Fibroblast of mammary gland (primary cell): ENCODE data around the gene CARS2.

Experiments
- DNase-seq: peaks from one replicate; pipeline ENCODE4 v3.0.0-alpha.2; 2010; ENCODE audit warnings: low read depth
- H3K4me3 ChIP-seq: 2 replicates; pipeline ENCODE4 v1.5.1; 2011; ENCODE audit warnings: low read depth, mild to moderate bottlenecking, low read length, moderate library complexity; ENCODE audit not compliant: control insufficient read depth
- TF ChIP-seq, protein P1 (sequence below): conservative IDR thresholded peaks from 2 replicates; pipeline ENCODE4 v1.5.1; 2011; ENCODE audit warnings: low read depth, low read length, inconsistent platforms; ENCODE audit not compliant: control insufficient read depth, insufficient read depth

CARS2 gene

DNA sequence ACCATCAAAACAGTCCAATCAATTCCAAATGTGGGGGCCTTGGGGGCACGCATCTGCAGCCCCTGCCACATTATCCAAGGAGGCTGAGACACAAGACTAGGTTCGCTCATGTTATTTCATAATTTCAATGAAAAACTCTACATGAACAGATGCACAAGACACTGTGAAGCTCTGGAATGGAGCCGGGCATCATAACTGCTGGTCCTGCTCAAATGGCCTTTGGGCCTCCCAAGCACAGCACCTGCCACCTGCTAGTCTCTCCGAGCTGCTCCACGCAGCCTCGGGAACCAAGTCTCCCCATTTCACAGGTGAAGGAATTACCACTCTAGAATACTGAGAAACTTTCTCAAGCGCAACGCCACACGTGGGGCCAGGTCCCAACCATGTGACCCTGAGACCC, 16.9 kb downstream of the CARS2 start:
- no peak overlapping the region for H3K4me3 ChIP-seq
- TF ChIP-seq, protein P1, sequence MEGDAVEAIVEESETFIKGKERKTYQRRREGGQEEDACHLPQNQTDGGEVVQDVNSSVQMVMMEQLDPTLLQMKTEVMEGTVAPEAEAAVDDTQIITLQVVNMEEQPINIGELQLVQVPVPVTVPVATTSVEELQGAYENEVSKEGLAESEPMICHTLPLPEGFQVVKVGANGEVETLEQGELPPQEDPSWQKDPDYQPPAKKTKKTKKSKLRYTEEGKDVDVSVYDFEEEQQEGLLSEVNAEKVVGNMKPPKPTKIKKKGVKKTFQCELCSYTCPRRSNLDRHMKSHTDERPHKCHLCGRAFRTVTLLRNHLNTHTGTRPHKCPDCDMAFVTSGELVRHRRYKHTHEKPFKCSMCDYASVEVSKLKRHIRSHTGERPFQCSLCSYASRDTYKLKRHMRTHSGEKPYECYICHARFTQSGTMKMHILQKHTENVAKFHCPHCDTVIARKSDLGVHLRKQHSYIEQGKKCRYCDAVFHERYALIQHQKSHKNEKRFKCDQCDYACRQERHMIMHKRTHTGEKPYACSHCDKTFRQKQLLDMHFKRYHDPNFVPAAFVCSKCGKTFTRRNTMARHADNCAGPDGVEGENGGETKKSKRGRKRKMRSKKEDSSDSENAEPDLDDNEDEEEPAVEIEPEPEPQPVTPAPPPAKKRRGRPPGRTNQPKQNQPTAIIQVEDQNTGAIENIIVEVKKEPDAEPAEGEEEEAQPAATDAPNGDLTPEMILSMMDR, result no peak
- no peak for DNase-seq

DNA sequence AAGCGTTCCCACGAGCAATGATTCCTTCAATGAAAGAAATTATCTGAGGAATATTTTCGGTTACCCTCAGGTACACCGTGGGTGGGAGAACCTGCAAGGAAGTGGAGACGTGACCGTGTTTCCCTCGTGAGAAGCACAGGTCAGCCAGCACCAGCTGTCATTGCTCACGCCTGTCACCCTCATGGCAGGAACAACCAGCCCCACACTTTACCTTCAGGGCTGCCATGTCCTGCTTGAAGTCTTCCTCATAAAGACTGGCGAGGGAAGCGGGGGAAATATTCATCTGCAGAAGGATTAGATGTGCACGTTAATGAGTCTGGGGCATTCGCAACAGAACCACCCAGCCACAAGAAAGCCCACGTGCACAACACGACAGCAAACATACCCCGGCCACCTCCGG, 18.2 kb downstream of the CARS2 start:
- no peak overlapping the region for H3K4me3 ChIP-seq
- TF ChIP-seq, protein P1, result no peak
- no peak for DNase-seq

- DNase-seq, result peak; percentile 79
- H3K4me3 ChIP-seq, result no peak overlapping the region
- TF ChIP-seq, protein P1, result no peak
Measured at GRCh38 chr13:110685305-110686020, 20.5 kb downstream of the CARS2 start.

DNA sequence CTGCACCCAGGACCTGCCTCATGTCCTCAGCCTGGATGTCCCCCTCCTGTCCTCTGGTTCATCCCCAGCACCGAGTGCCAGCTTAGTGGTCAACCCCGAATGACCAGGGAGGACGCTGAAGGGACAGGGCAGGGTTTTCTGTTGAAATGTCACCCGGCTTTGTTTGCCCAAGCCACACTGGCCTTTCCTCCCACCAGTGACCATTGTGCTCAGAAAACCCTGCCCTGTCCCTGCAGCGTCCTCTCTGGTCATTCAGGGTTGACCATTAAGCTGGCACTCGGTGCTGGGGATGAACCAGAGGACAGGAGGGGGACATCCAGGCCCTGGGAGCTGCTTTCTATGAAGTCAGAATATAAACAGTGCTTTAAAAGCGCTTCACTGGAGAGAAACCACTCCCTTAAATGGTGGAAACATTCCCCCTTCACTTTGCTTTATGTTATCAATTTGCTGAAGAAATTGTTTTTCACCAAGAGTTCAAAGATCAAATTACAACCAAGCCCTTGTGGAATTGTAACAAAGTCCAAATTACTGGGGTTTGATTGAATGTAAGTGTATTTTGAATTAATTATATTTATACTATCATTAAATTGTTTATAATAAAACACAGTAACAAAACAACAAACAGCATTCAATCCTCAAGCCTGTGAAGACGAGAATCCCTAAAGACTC, 21.4 kb downstream of the CARS2 start:
- H3K4me3 ChIP-seq, result no peak overlapping the region
- DNase-seq, result no peak
- TF ChIP-seq, protein P1, result no peak

DNA sequence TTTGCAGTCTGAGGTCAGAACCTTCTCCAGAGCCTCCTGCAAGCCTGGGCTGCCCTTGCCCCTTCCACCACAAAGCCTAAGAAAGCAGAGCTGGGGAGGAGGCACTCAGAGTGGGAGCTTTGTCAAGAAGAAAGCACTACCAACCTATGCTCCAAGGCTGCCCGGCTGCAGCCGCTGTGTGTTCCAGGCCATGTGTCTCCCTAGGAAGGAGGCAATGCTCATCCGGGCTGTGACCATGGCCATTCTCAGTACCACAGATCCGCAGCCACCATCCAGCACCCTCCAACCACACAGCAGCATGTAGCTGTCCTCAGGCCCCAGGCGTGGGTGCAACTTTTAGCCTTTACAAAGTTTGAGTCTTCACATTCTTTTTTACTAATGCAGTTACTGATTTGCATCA, 22.0 kb downstream of the CARS2 start:
- DNase-seq, result no peak
- H3K4me3 ChIP-seq, result no peak overlapping the region
- TF ChIP-seq, protein P1, result no peak

- TF ChIP-seq, protein P1, result peak; percentile 36
- H3K4me3 ChIP-seq, result no peak overlapping the region
- DNase-seq, result peak; percentile 36
Measured at GRCh38 chr13:110683203-110683883, 22.6 kb downstream of the CARS2 start.
